CD4-positive, alpha-beta T cell treated with Interleukin-6 at 100 ng/mL for 8 hours (primary cell): ENCODE data around the gene ITGB6.
"Not testable (repeated sequence)": the region's sequence is repeated elsewhere in the genome, so short reads cannot be mapped to it uniquely, and the experiment has no call there.

Source experiments
- DNase-seq: peaks from one replicate; pipeline ENCODE4 v3.0.0-alpha.2; 2020; ENCODE audit warnings: mixed read lengths, low spot score

Gene ITGB6

GRCh38 chr2:160139991-160140390 lies 60.1 kb downstream of the ITGB6 start:
- no peak for DNase-seq

- no peak for DNase-seq
Measured at GRCh38 chr2:160139350-160139749, 60.7 kb downstream of the ITGB6 start.

- DNase-seq = no peak
Measured at GRCh38 chr2:160138406-160138805, 61.7 kb downstream of the ITGB6 start.

GRCh38 chr2:160137464-160137863 lies 62.6 kb downstream of the ITGB6 start:
- no peak for DNase-seq

- no peak for DNase-seq
Measured at GRCh38 chr2:160132761-160133160, 67.3 kb downstream of the ITGB6 start.

- no peak for DNase-seq
Measured at GRCh38 chr2:160126756-160127155, 73.3 kb downstream of the ITGB6 start.

GRCh38 chr2:160126315-160126714 lies 73.8 kb downstream of the ITGB6 start:
- no peak for DNase-seq

- DNase-seq = no peak
Measured at GRCh38 chr2:160125828-160126227, 74.2 kb downstream of the ITGB6 start.

GRCh38 chr2:160125366-160125765 lies 74.7 kb downstream of the ITGB6 start:
- no peak for DNase-seq

- DNase-seq = no peak
Measured at GRCh38 chr2:160124571-160124970, 75.5 kb downstream of the ITGB6 start.

- DNase-seq = not testable (repeated sequence)
Measured at GRCh38 chr2:160114721-160115120, 85.4 kb downstream of the ITGB6 start.

GRCh38 chr2:160114020-160114419 lies 86.1 kb downstream of the ITGB6 start:
- no peak for DNase-seq

- no peak for DNase-seq
Measured at GRCh38 chr2:160111951-160112798, 87.9 kb downstream of the ITGB6 start.

GRCh38 chr2:160110674-160111239 lies 89.3 kb downstream of the ITGB6 start:
- no peak for DNase-seq

- DNase-seq = peak; percentile 50
Measured at GRCh38 chr2:160109939-160110673, 90.0 kb downstream of the ITGB6 start.

GRCh38 chr2:160109243-160109642 lies 90.8 kb downstream of the ITGB6 start:
- no peak for DNase-seq

- DNase-seq = no peak
Measured at GRCh38 chr2:160108646-160109045, 91.4 kb downstream of the ITGB6 start.

GRCh38 chr2:160105366-160105765 lies 94.7 kb downstream of the ITGB6 start:
- no peak for DNase-seq

GRCh38 chr2:160104115-160104514 lies 96.0 kb downstream of the ITGB6 start:
- no peak for DNase-seq

- no peak for DNase-seq
Measured at GRCh38 chr2:160097326-160097725, 102.7 kb downstream of the ITGB6 start.

- no peak for DNase-seq
Measured at GRCh38 chr2:160096409-160096808, 103.7 kb downstream of the ITGB6 start.

- no peak for DNase-seq
Measured at GRCh38 chr2:160092445-160092844, 107.6 kb downstream of the ITGB6 start.

GRCh38 chr2:160091381-160091780 lies 108.7 kb downstream of the ITGB6 start:
- DNase-seq = no peak
